HCT116 (cell line): Measurements from ENCODE around the gene G2E3. TPM values are rescaled to one million over a fixed set of nuclear protein-coding genes. Genes with fewer than 3 reads are reported as not detected.
A peak's percentile ranks its signal among the peaks of the same experiment; 100 is the strongest.

Source experiments
- ATAC-seq: fragments of 200-7000 bp; cut with Tn5 transposase; 2 replicates; pipeline ENCODE4 v1.9.1; 2020; ENCODE audit warnings: mild to moderate bottlenecking, moderate library complexity
- BruUV-seq: library from RNA; stranded (reverse); fragments of 400-500 nt; replicated peaks from 2 replicates; lab custom pipeline; 2021; lab: Mats Ljungman, UMichigan
- CTCF ChIA-PET: fragments of 300-600 bp; sonication (Branson Sonifier 250); formaldehyde crosslinking; loops from one replicate; lab custom pipeline; 2021; ENCODE audit warnings: antibody characterized with exemption; lab: Charles Lee
- POLR2A ChIA-PET: fragments of 300-600, 350-600 bp; sonication (Branson Sonifier 250); formaldehyde crosslinking; loops from one replicate; lab custom pipeline; 2021; ENCODE audit warnings: antibody characterized with exemption; lab: Charles Lee
- RAD21 ChIA-PET, 2 experiments: fragments of 300-600 bp; sonication (Branson Sonifier 250); formaldehyde crosslinking; loops; one replicate each; lab custom pipeline; 2023; ENCODE audit warnings: low total read pairs in 2 of 2; ENCODE audit not compliant: uncharacterized antibody in 2 of 2, unreplicated experiment in 2 of 2, low non-redundant PET in 1 of 2; lab: Charles Lee
- DNase-seq: peaks from one replicate; pipeline ENCODE4 v3.0.0-alpha.2; 2010; ENCODE audit warnings: low read depth, low spot score
- H2AFZ ChIP-seq: fragments of 200-600 bp; shearing (Covaris generic), sonication (generic); 2 replicates; pipeline ENCODE4 v1.6.1; 2017; ENCODE audit warnings: low read depth, mixed run types, mixed read lengths, antibody characterized with exemption, low read length; ENCODE audit not compliant: poor library complexity, severe bottlenecking
- H3K27ac ChIP-seq: 2 replicates; pipeline ENCODE4 v1.5.1; 2012; ENCODE audit warnings: low read depth, low read length
- H3K27me3 ChIP-seq: fragments of 200-600 bp; sonication (generic); 2 replicates; pipeline ENCODE4 v1.6.1; 2016; ENCODE audit warnings: mixed run types, low read length, mixed read lengths; ENCODE audit not compliant: insufficient read depth
- H3K36me3 ChIP-seq, 2 experiments: fragments of 200-500 bp in 1 of 2; fragments of 200-600 bp in 1 of 2; sonication (Bioruptor generic) in 1 of 2; sonication (generic) in 1 of 2; 2 replicates each; pipeline versions ENCODE4 v1.5.1 to v1.6.1; 2014 to 2016; ENCODE audit warnings: low read length in 2 of 2, inconsistent platforms in 1 of 2, mixed read lengths in 1 of 2, mixed run types in 1 of 2; ENCODE audit not compliant: insufficient read depth in 2 of 2, control insufficient read depth in 1 of 2
- H3K4me1 ChIP-seq, 2 experiments: fragments of 200-600 bp in 1 of 2; sonication (generic) in 1 of 2; 2 replicates each; pipeline versions ENCODE4 v1.5.1 to v1.6.1; 2012 to 2017; ENCODE audit warnings: low read length in 2 of 2, inconsistent platforms in 1 of 2, mild to moderate bottlenecking in 1 of 2, mixed read lengths in 1 of 2, mixed run types in 1 of 2, moderate library complexity in 1 of 2; ENCODE audit not compliant: insufficient read depth in 2 of 2, control insufficient read depth in 1 of 2
- H3K4me2 ChIP-seq: fragments of 200-600 bp; sonication (generic); 2 replicates; pipeline ENCODE4 v1.6.1; 2017; ENCODE audit warnings: mixed run types, low read length, mixed read lengths
- H3K4me3 ChIP-seq, 2 experiments: fragments of 200-600 bp in 1 of 2; sonication (generic) in 1 of 2; replicated peaks in 1 of 2; 2 replicates each; pipeline ENCODE4 v1.5.1; 2011 to 2016; ENCODE audit warnings: low read length in 2 of 2, control low read depth in 1 of 2, low read depth in 1 of 2, mild to moderate bottlenecking in 1 of 2, mixed read lengths in 1 of 2, mixed run types in 1 of 2
- H3K79me2 ChIP-seq: fragments of 200-600 bp; sonication (generic); 2 replicates; pipeline ENCODE4 v1.6.1; 2017; ENCODE audit warnings: mild to moderate bottlenecking, mixed run types, low read length, moderate library complexity, mixed read lengths; ENCODE audit not compliant: insufficient read depth
- H3K9ac ChIP-seq: fragments of 200-600 bp; sonication (generic); 2 replicates; pipeline ENCODE4 v1.6.1; 2016; ENCODE audit warnings: low read length, mixed read lengths
- H3K9me2 ChIP-seq: fragments of 200-600 bp; sonication (generic), shearing (Covaris generic); 2 replicates; pipeline ENCODE4 v1.6.1; 2017; ENCODE audit warnings: mixed run types, mild to moderate bottlenecking, moderate library complexity; ENCODE audit not compliant: insufficient read depth
- H3K9me3 ChIP-seq, 2 experiments: fragments of 200-500 bp in 1 of 2; fragments of 200-600 bp in 1 of 2; sonication (Bioruptor generic) in 1 of 2; sonication (generic) in 1 of 2; 2 replicates each; pipeline ENCODE4 v1.6.1; 2014 to 2017; ENCODE audit warnings: low read length in 2 of 2, mixed read lengths in 2 of 2, inconsistent platforms in 1 of 2, low read depth in 1 of 2, mild to moderate bottlenecking in 1 of 2, mixed run types in 1 of 2, moderate library complexity in 1 of 2; ENCODE audit not compliant: control insufficient read depth in 1 of 2, insufficient read depth in 1 of 2
- H4K20me1 ChIP-seq: fragments of 200-600 bp; sonication (generic), shearing (Covaris generic); 2 replicates; pipeline ENCODE4 v1.6.1; 2017; ENCODE audit warnings: mixed run types, mild to moderate bottlenecking, moderate library complexity; ENCODE audit not compliant: insufficient read depth
- CEBPB ChIP-seq: IDR thresholded peaks from 2 replicates; pipeline ENCODE4 v1.6.1; 2012; ENCODE audit warnings: low read depth
- EGR1 ChIP-seq: IDR thresholded peaks from 2 replicates; pipeline ENCODE4 v1.6.1; 2012; ENCODE audit warnings: low read depth
- FOSL1 ChIP-seq: IDR thresholded peaks from 2 replicates; pipeline ENCODE4 v1.6.1; 2012; ENCODE audit warnings: low read depth
- SP1 ChIP-seq: IDR thresholded peaks from 2 replicates; pipeline ENCODE4 v1.6.1; 2012; ENCODE audit warnings: low read depth
- TCF7L2 ChIP-seq: IDR thresholded peaks from 2 replicates; pipeline ENCODE4 v1.7.0; 2011; ENCODE audit warnings: borderline replicate concordance, inconsistent platforms; ENCODE audit not compliant: insufficient read depth, insufficient read length; ENCODE audit errors: extremely low read depth
- intact Hi-C: fragments of 100-400 bp; cut with micrococcal nuclease; formaldehyde crosslinking; loops from 2 replicates; pipeline ENCODE4 v1.10.0; 2022
- total RNA-seq: library from RNA; stranded (reverse); gene quantifications from one replicate; pipeline ENCODE4 v1.2.1, GENCODE V29; 2021; ENCODE audit not compliant: unreplicated experiment
- TF ChIP-seq, protein P1 (sequence below): IDR thresholded peaks from 2 replicates; pipeline ENCODE4 v1.6.1; 2012; ENCODE audit warnings: low read depth
- TF ChIP-seq, protein P2 (sequence below): IDR thresholded peaks from 2 replicates; pipeline ENCODE4 v1.6.1; 2012

Gene G2E3
- total RNA-seq, 1 experiment from 2014 or later = 47.0 TPM

DNA sequence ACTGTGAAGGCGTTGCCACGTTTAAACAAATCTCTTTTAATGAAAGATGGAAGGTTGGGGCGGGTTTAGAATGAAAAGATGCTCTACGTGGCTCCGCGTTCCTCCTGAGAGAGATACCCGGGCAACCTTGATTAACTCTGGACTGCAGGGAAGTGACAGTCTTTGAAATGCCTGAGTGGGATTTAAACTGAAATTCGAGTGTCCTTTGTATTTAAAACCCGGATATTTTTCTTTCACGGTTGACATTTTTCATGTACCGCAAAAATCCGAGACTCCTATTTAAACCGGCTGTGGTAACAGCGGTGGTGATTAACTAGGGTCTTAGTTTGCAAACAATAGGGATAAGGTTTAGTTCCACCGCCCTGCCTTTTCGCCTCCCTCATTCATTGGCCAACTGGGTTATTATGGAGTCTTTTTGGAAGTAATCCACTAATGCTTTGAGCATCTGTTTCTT, 707 bp downstream of the G2E3 start:
- POLR2A ChIA-PET = no interaction called here
- TF ChIP-seq, protein P1, sequence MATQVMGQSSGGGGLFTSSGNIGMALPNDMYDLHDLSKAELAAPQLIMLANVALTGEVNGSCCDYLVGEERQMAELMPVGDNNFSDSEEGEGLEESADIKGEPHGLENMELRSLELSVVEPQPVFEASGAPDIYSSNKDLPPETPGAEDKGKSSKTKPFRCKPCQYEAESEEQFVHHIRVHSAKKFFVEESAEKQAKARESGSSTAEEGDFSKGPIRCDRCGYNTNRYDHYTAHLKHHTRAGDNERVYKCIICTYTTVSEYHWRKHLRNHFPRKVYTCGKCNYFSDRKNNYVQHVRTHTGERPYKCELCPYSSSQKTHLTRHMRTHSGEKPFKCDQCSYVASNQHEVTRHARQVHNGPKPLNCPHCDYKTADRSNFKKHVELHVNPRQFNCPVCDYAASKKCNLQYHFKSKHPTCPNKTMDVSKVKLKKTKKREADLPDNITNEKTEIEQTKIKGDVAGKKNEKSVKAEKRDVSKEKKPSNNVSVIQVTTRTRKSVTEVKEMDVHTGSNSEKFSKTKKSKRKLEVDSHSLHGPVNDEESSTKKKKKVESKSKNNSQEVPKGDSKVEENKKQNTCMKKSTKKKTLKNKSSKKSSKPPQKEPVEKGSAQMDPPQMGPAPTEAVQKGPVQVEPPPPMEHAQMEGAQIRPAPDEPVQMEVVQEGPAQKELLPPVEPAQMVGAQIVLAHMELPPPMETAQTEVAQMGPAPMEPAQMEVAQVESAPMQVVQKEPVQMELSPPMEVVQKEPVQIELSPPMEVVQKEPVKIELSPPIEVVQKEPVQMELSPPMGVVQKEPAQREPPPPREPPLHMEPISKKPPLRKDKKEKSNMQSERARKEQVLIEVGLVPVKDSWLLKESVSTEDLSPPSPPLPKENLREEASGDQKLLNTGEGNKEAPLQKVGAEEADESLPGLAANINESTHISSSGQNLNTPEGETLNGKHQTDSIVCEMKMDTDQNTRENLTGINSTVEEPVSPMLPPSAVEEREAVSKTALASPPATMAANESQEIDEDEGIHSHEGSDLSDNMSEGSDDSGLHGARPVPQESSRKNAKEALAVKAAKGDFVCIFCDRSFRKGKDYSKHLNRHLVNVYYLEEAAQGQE = no peak
- no peak for TF ChIP-seq CEBPB
- TF ChIP-seq TCF7L2 = no peak
- TF ChIP-seq FOSL1 = no peak
- no peak for TF ChIP-seq EGR1
- TF ChIP-seq, protein P2, sequence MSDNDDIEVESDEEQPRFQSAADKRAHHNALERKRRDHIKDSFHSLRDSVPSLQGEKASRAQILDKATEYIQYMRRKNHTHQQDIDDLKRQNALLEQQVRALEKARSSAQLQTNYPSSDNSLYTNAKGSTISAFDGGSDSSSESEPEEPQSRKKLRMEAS = no peak
- TF ChIP-seq SP1 = no peak
- CTCF ChIA-PET = no interaction called here
- H3K9ac ChIP-seq = peak overlapping the region; percentile 91
- peaks cover 9% of the 10 kb centered on the region; the same call in 1 of the 2 replicates for H4K20me1 ChIP-seq
- no peaks in the 10 kb centered on the region for H3K9me3 ChIP-seq
- BruUV-seq = no TSS peak
- intact Hi-C loops = no loop called here
- H3K27ac ChIP-seq = peak overlapping the region; percentile 76
- ATAC-seq = peak; percentile 18; the same call in 1 of the 2 replicates
- peak overlapping the region; percentile 92 to 93 for H3K4me3 ChIP-seq
- H3K36me3 ChIP-seq = peaks cover 2 to 3% of the 10 kb centered on the region in 2 experiments; a peak in 2 of 4 replicates
- no peaks in the 10 kb centered on the region for H3K9me2 ChIP-seq
- H3K27me3 ChIP-seq = no peaks in the 10 kb centered on the region
- peaks cover 56% of the 10 kb centered on the region for H3K79me2 ChIP-seq
- peaks cover 8 to 21% of the 10 kb centered on the region in 2 experiments for H3K4me1 ChIP-seq
- DNase-seq = no peak
- H2AFZ ChIP-seq = no peak overlapping the region
- peak overlapping the region; percentile 77 for H3K4me2 ChIP-seq
- RAD21 ChIA-PET = no interaction called here
